ENCODE results near the gene KRT27.
"Not testable (repeated sequence)": the region's sequence is repeated elsewhere in the genome, so short reads cannot be mapped to it uniquely, and the experiment has no call there.

KRT27 gene

GRCh38 chr17:40782450-40782849 lies at the start of gene KRT27:
Gene KRT27, minus strand, starts transcription at chr17:40782550. Its CDS starts 57 bp downstream, at chr17:40782493.
- DNase-seq: no peak

GRCh38 chr17:40830085-40830776 lies 47.9 kb upstream of the KRT27 start:
- no peak for DNase-seq

GRCh38 chr17:40828454-40829044 lies 46.2 kb upstream of the KRT27 start:
- DNase-seq: no peak

- peak; percentile 36 for DNase-seq
Observed at GRCh38 chr17:40827746-40828453, 45.5 kb upstream of the KRT27 start.

- DNase-seq: no peak
Observed at GRCh38 chr17:40825599-40825998, 43.2 kb upstream of the KRT27 start.

GRCh38 chr17:40824015-40824832 lies 41.9 kb upstream of the KRT27 start:
- no peak for DNase-seq

- no peak for DNase-seq
Observed at GRCh38 chr17:40822132-40822812, 39.9 kb upstream of the KRT27 start, which contains the start of gene KRT10. Gene KRT10, minus strand, starts transcription at chr17:40822614. Its CDS starts 29 bp downstream, at chr17:40822585.

GRCh38 chr17:40821536-40821935 lies 39.2 kb upstream of the KRT27 start:
- no peak for DNase-seq

GRCh38 chr17:40820228-40820838 lies 38.0 kb upstream of the KRT27 start:
- peak; percentile 60 for DNase-seq

- DNase-seq: no peak
Observed at GRCh38 chr17:40819528-40820125, 37.3 kb upstream of the KRT27 start.

- peak; percentile 84 for DNase-seq
Observed at GRCh38 chr17:40818733-40819527, 36.6 kb upstream of the KRT27 start.

GRCh38 chr17:40818343-40818732 lies 36.0 kb upstream of the KRT27 start:
- DNase-seq: no peak

GRCh38 chr17:40817103-40817682 lies 34.8 kb upstream of the KRT27 start:
- DNase-seq: no peak

- no peak for DNase-seq
Observed at GRCh38 chr17:40816569-40816968, 34.2 kb upstream of the KRT27 start.

GRCh38 chr17:40815381-40815780 lies 33.0 kb upstream of the KRT27 start:
- DNase-seq: no peak

GRCh38 chr17:40814657-40815056 lies 32.3 kb upstream of the KRT27 start:
- not testable (repeated sequence) for DNase-seq

- DNase-seq: no peak
Observed at GRCh38 chr17:40813804-40814203, 31.5 kb upstream of the KRT27 start.

GRCh38 chr17:40812639-40813038 lies 30.3 kb upstream of the KRT27 start:
- no peak for DNase-seq

GRCh38 chr17:40810494-40810893 lies 28.1 kb upstream of the KRT27 start:
- no peak for DNase-seq

GRCh38 chr17:40809721-40810421 lies 27.5 kb upstream of the KRT27 start:
- DNase-seq: no peak

All from activated CD4-positive, alpha-beta T cell treated with anti-CD3 and anti-CD28 coated beads, Interleukin-2, amount 50 U/mL, for 16 hours (primary cell).